B cell (primary cell): ENCODE data around the gene CCDC86.

Experiments used
- EZH2 ChIP-seq: IDR thresholded peaks from 2 replicates; pipeline ENCODE4 v1.6.1; 2012; ENCODE audit warnings: borderline replicate concordance, low read depth, mild to moderate bottlenecking, moderate library complexity, low read length; ENCODE audit not compliant: insufficient read depth, poor library complexity, severe bottlenecking
- TF ChIP-seq, protein P1 (sequence below): fragments of 200-600 bp; IDR thresholded peaks from one replicate; pipeline ENCODE4 v1.8.0; 2022; ENCODE audit warnings: antibody characterized with exemption, mild to moderate bottlenecking

GRCh38 chr11:60831143-60831500, 10.8 kb upstream of the CCDC86 start:
- TF ChIP-seq, protein P1, sequence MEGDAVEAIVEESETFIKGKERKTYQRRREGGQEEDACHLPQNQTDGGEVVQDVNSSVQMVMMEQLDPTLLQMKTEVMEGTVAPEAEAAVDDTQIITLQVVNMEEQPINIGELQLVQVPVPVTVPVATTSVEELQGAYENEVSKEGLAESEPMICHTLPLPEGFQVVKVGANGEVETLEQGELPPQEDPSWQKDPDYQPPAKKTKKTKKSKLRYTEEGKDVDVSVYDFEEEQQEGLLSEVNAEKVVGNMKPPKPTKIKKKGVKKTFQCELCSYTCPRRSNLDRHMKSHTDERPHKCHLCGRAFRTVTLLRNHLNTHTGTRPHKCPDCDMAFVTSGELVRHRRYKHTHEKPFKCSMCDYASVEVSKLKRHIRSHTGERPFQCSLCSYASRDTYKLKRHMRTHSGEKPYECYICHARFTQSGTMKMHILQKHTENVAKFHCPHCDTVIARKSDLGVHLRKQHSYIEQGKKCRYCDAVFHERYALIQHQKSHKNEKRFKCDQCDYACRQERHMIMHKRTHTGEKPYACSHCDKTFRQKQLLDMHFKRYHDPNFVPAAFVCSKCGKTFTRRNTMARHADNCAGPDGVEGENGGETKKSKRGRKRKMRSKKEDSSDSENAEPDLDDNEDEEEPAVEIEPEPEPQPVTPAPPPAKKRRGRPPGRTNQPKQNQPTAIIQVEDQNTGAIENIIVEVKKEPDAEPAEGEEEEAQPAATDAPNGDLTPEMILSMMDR = peak; percentile 96
- TF ChIP-seq EZH2 = no peak
